Measurements from ENCODE around the gene LRRIQ1. TPM values are rescaled to one million over a fixed set of nuclear protein-coding genes. Genes with fewer than 3 reads are reported as not detected.

LRRIQ1 gene
- total RNA-seq, 1 experiment from 2014 or later = 0.70 TPM

- DNase-seq (ENCODE audit: unreplicated experiment) = peak; percentile 95
- intact Hi-C loops (cut with micrococcal nuclease) = loop anchor here (1.0 kb wide), 1 partner anchor 103 kb away; no protein-coding TSS in a partner anchor
- no peaks in the 10 kb centered on the region for H3K27me3 Mint-ChIP-seq (ENCODE audit: insufficient read depth, unreplicated experiment)
- no peaks in the 10 kb centered on the region for H3K9me3 Mint-ChIP-seq (ENCODE audit: unreplicated experiment)
- peak overlapping the region; percentile 23 for H3K27ac Mint-ChIP-seq (ENCODE audit: low read depth, unreplicated experiment)
- BruUV-seq (replicated peaks) = no TSS peak
- CTCF ChIA-PET = interaction anchor here (0.6 to 1.5 kb wide), 7 partner anchors 9 to 150 kb away, joined by 3 to 9 read pairs (median 5); no protein-coding TSS in a partner anchor
- H3K4me3 Mint-ChIP-seq (ENCODE audit: unreplicated experiment) = peak overlapping the region; percentile 21
- TF ChIP-seq CTCF (IDR thresholded peaks at IDR 0.05; ENCODE audit: unreplicated experiment) = no peak
- peaks cover 12% of the 10 kb centered on the region for H3K4me1 Mint-ChIP-seq (ENCODE audit: insufficient read depth, unreplicated experiment)
- POLR2A ChIA-PET = interaction anchor here (0.7 to 3.3 kb wide), 2 partner anchors 13 to 104 kb away, joined by 3 to 26 read pairs; partner anchors contain the start of gene SLC6A15
- no peaks in the 10 kb centered on the region for H3K36me3 Mint-ChIP-seq (ENCODE audit: insufficient read depth, unreplicated experiment)
Observed at GRCh38 chr12:85016413-85016812, 19.7 kb upstream of the LRRIQ1 start.

- DNase-seq (ENCODE audit: unreplicated experiment) = no peak
- H3K27ac Mint-ChIP-seq (ENCODE audit: low read depth, unreplicated experiment) = no peak overlapping the region
- ChIA-PET CTCF (interaction anchor here (0.6 to 1.5 kb wide), 8 partner anchors 8 to 151 kb away, joined by 3 to 9 read pairs (median 5); partner anchors contain the start of genes LRRIQ1 and TSPAN19), POLR2A (interaction anchor here (0.7 to 3.3 kb wide), 2 partner anchors 12 to 104 kb away, joined by 3 to 26 read pairs; partner anchors contain the start of gene SLC6A15)
- intact Hi-C loops (cut with micrococcal nuclease) = no loop called here
- TF ChIP-seq CTCF (IDR thresholded peaks at IDR 0.05; ENCODE audit: unreplicated experiment) = no peak
- no peaks in the 10 kb centered on the region for H3K27me3 Mint-ChIP-seq (ENCODE audit: insufficient read depth, unreplicated experiment)
- no peak overlapping the region for H3K4me3 Mint-ChIP-seq (ENCODE audit: unreplicated experiment)
- no peaks in the 10 kb centered on the region for H3K36me3 Mint-ChIP-seq (ENCODE audit: insufficient read depth, unreplicated experiment)
- no TSS peak for BruUV-seq (replicated peaks)
- no peaks in the 10 kb centered on the region for H3K9me3 Mint-ChIP-seq (ENCODE audit: unreplicated experiment)
- peaks cover 12% of the 10 kb centered on the region for H3K4me1 Mint-ChIP-seq (ENCODE audit: insufficient read depth, unreplicated experiment)
Observed at GRCh38 chr12:85017133-85017532, 19.0 kb upstream of the LRRIQ1 start.

GRCh38 chr12:85017618-85018017 lies 18.5 kb upstream of the LRRIQ1 start:
- intact Hi-C loops (cut with micrococcal nuclease) = no loop called here
- no peak for DNase-seq (ENCODE audit: unreplicated experiment)
- no TSS peak for BruUV-seq (replicated peaks)
- H3K27ac Mint-ChIP-seq (ENCODE audit: low read depth, unreplicated experiment) = no peak overlapping the region
- H3K9me3 Mint-ChIP-seq (ENCODE audit: unreplicated experiment) = no peaks in the 10 kb centered on the region
- H3K4me3 Mint-ChIP-seq (ENCODE audit: unreplicated experiment) = no peak overlapping the region
- no peak for TF ChIP-seq CTCF (IDR thresholded peaks at IDR 0.05; ENCODE audit: unreplicated experiment)
- H3K27me3 Mint-ChIP-seq (ENCODE audit: insufficient read depth, unreplicated experiment) = no peaks in the 10 kb centered on the region
- no peaks in the 10 kb centered on the region for H3K36me3 Mint-ChIP-seq (ENCODE audit: insufficient read depth, unreplicated experiment)
- CTCF ChIA-PET = interaction anchor here (0.9 to 1.5 kb wide), 2 partner anchors 11 to 19 kb away, joined by 3 to 9 read pairs; partner anchors contain the start of genes LRRIQ1 and TSPAN19
- POLR2A ChIA-PET = interaction anchor here (3.3 kb wide), 1 partner anchor 105 kb away, joined by 26 read pairs; the partner anchor contains the start of gene SLC6A15
- H3K4me1 Mint-ChIP-seq (ENCODE audit: insufficient read depth, unreplicated experiment) = peaks cover 12% of the 10 kb centered on the region

- H3K27ac Mint-ChIP-seq (ENCODE audit: low read depth, unreplicated experiment) = no peak overlapping the region
- DNase-seq (ENCODE audit: unreplicated experiment) = no peak
- peaks cover 12% of the 10 kb centered on the region for H3K4me1 Mint-ChIP-seq (ENCODE audit: insufficient read depth, unreplicated experiment)
- TF ChIP-seq CTCF (IDR thresholded peaks at IDR 0.05; ENCODE audit: unreplicated experiment) = no peak
- POLR2A ChIA-PET = interaction anchor here (0.9 to 3.3 kb wide), 2 partner anchors 18 to 105 kb away, joined by 4 to 26 read pairs; partner anchors contain the start of genes LRRIQ1, SLC6A15 and TSPAN19
- CTCF ChIA-PET = interaction anchor here (1.2 to 1.5 kb wide), 2 partner anchors 11 to 104 kb away, joined by 3 to 9 read pairs; no protein-coding TSS in a partner anchor
- intact Hi-C loops (cut with micrococcal nuclease) = no loop called here
- no TSS peak for BruUV-seq (replicated peaks)
- H3K36me3 Mint-ChIP-seq (ENCODE audit: insufficient read depth, unreplicated experiment) = no peaks in the 10 kb centered on the region
- H3K9me3 Mint-ChIP-seq (ENCODE audit: unreplicated experiment) = no peaks in the 10 kb centered on the region
- H3K27me3 Mint-ChIP-seq (ENCODE audit: insufficient read depth, unreplicated experiment) = no peaks in the 10 kb centered on the region
- H3K4me3 Mint-ChIP-seq (ENCODE audit: unreplicated experiment) = no peak overlapping the region
Observed at GRCh38 chr12:85018098-85018497, 18.1 kb upstream of the LRRIQ1 start.

Measured in MCF 10A (cell line).